ENCODE data around the gene VASH2. TPM values are rescaled to one million over a fixed set of nuclear protein-coding genes. Genes with fewer than 3 reads are reported as not detected.
A peak's percentile ranks its signal among the peaks of the same experiment; 100 is the strongest.

Gene VASH2
- total and polyA plus RNA-seq, 2 of the 8 experiments (the other 6 are each of a cell fraction or from before 2014, with no cell fraction given) = 44.0 to 187 TPM

DNA sequence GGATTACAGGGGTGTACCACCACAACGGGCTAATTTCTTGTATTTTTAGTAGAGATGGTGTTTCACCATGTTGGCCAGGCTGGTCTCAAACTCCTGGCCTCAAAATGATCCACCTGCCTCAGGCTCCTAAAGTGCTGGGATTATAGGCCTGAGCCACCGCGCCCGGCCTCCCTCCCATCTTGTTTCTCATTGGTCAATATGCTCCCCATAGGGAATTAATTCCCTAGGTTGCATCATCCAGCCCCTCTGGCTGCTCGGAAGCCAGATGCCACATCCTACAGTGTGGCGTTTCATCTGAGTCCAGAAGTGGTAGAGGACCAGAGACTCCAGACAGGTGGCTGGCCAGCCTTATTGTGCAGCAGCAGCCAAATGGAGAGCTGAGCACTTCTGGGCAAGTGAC is 11.5 kb upstream of the VASH2 start (continued):
- TF ChIP-seq NANOG (IDR thresholded peaks at IDR 0.05; ENCODE audit: insufficient read depth, low read depth, low read length, poor library complexity, severe bottlenecking) (no peak), CREB1 (IDR thresholded peaks at IDR 0.05) (no peak), GTF2F1 (IDR thresholded peaks at IDR 0.05; ENCODE audit: borderline replicate concordance, low read depth, low read length) (no peak), RBBP5 (IDR thresholded peaks at IDR 0.05; ENCODE audit: borderline replicate concordance, low read depth, low read length) (no peak), CTBP2 (IDR thresholded peaks at IDR 0.05; ENCODE audit: borderline replicate concordance, insufficient read depth, insufficient read length, low read length) (no peak), TCF12 (IDR thresholded peaks at IDR 0.05; ENCODE audit: low read depth, low read length) (no peak), KDM5A (IDR thresholded peaks at IDR 0.05; ENCODE audit: low read length) (no peak)
- TF ChIP-seq, protein P1, sequence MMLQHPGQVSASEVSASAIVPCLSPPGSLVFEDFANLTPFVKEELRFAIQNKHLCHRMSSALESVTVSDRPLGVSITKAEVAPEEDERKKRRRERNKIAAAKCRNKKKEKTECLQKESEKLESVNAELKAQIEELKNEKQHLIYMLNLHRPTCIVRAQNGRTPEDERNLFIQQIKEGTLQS (IDR thresholded peaks at IDR 0.05; ENCODE audit: insufficient read depth, low read depth, low read length) = 0 out of 2 replicates have a peak, but pooled peaks have one; percentile 3
